ENCODE measurements around the gene MIPEP.

- TF ChIP-seq, protein P1, sequence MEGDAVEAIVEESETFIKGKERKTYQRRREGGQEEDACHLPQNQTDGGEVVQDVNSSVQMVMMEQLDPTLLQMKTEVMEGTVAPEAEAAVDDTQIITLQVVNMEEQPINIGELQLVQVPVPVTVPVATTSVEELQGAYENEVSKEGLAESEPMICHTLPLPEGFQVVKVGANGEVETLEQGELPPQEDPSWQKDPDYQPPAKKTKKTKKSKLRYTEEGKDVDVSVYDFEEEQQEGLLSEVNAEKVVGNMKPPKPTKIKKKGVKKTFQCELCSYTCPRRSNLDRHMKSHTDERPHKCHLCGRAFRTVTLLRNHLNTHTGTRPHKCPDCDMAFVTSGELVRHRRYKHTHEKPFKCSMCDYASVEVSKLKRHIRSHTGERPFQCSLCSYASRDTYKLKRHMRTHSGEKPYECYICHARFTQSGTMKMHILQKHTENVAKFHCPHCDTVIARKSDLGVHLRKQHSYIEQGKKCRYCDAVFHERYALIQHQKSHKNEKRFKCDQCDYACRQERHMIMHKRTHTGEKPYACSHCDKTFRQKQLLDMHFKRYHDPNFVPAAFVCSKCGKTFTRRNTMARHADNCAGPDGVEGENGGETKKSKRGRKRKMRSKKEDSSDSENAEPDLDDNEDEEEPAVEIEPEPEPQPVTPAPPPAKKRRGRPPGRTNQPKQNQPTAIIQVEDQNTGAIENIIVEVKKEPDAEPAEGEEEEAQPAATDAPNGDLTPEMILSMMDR (conservative IDR thresholded peaks at IDR 0.05) = no peak
- no peak for TF ChIP-seq EZH2 (IDR thresholded peaks at IDR 0.05; ENCODE audit: low read depth)
Observed at GRCh38 chr13:23843436-23843835, 45.8 kb downstream of the MIPEP start.

All from PC-9 (cell line).